Peyer's patch (tissue), 4 donors: ENCODE measurements around the gene MCUB.

ENCODE experiments used
- POLR2A ChIP-seq, 2 donors: fragments of 450-650 bp; IDR thresholded peaks; one replicate each; pipeline ENCODE4 v1.5.1; 2017; ENCODE audit warnings: antibody characterized with exemption in 2 of 2, mild to moderate bottlenecking in 2 of 2, moderate library complexity in 2 of 2
- TF ChIP-seq, protein P1 (sequence below), 6 experiments: fragments of 450-650 bp in 4 of 6; fragments of 200-600 bp in 2 of 6; sonication (generic) in 1 of 6; IDR thresholded peaks; one replicate each; pipeline ENCODE4 v1.5.1; 2017 to 2019; ENCODE audit warnings: antibody characterized with exemption in 6 of 6, mild to moderate bottlenecking in 3 of 6, moderate library complexity in 1 of 6

DNA sequence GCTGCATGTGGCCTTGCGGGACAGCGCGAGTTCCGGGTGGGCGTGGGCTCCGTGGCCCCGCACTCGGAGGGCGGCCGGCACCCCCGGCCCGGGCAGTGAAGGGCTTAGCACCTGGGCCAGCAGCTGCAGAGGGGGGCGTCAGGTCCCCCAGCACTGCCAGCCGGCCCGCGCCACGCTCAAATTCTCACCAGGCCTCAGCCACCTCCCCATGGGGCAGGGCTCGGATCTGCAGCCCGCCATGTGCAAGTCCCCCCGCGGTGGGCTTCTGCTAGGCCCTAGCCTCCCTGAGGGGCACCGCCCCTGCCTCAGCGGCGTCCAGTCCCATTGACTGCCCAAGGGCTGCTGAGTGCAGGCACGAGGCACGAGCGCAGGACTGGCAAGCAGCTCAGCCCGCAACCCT, 2.6 kb upstream of the MCUB start:
- TF ChIP-seq, protein P1, sequence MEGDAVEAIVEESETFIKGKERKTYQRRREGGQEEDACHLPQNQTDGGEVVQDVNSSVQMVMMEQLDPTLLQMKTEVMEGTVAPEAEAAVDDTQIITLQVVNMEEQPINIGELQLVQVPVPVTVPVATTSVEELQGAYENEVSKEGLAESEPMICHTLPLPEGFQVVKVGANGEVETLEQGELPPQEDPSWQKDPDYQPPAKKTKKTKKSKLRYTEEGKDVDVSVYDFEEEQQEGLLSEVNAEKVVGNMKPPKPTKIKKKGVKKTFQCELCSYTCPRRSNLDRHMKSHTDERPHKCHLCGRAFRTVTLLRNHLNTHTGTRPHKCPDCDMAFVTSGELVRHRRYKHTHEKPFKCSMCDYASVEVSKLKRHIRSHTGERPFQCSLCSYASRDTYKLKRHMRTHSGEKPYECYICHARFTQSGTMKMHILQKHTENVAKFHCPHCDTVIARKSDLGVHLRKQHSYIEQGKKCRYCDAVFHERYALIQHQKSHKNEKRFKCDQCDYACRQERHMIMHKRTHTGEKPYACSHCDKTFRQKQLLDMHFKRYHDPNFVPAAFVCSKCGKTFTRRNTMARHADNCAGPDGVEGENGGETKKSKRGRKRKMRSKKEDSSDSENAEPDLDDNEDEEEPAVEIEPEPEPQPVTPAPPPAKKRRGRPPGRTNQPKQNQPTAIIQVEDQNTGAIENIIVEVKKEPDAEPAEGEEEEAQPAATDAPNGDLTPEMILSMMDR (IDR thresholded peaks at IDR 0.05) = no peak
- no peak for TF ChIP-seq POLR2A (IDR thresholded peaks at IDR 0.05)
